Uterus (tissue), 2 donors: ENCODE data around the gene MYOC.

Source experiments
- CTCF ChIP-seq, 4 experiments: fragments of 200-600 bp in 2 of 4; fragments of 450-650 bp in 2 of 4; sonication (generic) in 2 of 4; IDR thresholded peaks; one replicate each; pipeline ENCODE4 v1.5.1; 2016 to 2019; ENCODE audit warnings: antibody characterized with exemption in 4 of 4, mild to moderate bottlenecking in 2 of 4, moderate library complexity in 1 of 4
- POLR2A ChIP-seq, 2 donors: fragments of 450-650 bp; IDR thresholded peaks; one replicate each; pipeline ENCODE4 v1.6.1; 2016; ENCODE audit warnings: antibody characterized with exemption in 2 of 2, mild to moderate bottlenecking in 1 of 2, moderate library complexity in 1 of 2

DNA sequence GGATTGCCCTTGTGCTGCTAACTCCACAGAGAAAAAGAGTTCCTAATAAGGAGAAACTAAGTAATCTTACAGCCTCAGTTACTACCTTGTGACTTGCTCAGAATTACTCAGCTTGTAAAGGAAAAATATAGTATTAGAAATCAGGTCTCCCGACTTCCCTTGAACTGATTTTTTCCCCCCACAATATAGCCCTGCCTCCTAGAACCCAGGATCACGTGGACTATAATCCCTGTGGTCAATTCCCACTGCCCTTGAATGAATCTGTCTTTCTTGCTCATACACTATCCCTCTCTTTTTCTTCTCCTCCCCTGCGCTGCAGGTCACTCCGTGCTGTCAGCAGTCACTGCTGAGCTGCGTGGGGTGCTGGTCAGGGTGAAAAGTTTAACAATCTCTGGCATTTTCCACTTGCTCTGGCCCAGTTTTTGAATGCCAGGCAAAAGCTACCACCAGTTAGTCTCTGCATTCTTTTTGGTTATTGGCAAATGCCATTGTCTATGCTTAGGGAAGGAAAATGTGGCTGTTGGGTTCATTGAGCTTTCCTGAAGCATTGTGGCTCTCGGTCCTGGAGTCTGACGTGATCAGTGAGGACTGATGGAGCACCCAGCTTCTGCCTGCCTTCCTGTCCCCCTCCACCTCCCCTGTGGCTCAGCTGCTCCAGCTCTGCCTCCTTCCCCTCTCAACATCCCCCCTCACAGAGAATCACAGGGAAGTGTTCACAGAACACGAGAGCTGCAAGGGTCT lies 1.9 kb upstream of the MYOC start:
- TF ChIP-seq CTCF (IDR thresholded peaks at IDR 0.05), result no peak
- no peak for TF ChIP-seq POLR2A (IDR thresholded peaks at IDR 0.05)
